ENCODE results near the gene STX12. TPM values are rescaled to one million over a fixed set of nuclear protein-coding genes. Genes with fewer than 3 reads are reported as not detected.

The STX12 gene
- total RNA-seq = 121 TPM

GRCh38 chr1:27772932-27773825 lies at the start of gene STX12:
TSS of gene STX12 (plus strand) at chr1:27773219. CDS start at chr1:27773308, 89 bp downstream.

GRCh38 chr1:27725374-27726172 lies 47.4 kb upstream of the STX12 start, which contains the start of gene FAM76A:
TSS of gene FAM76A (plus strand) at chr1:27725961. CDS start at chr1:27726081, 120 bp downstream.

GRCh38 chr1:27830621-27831440 lies 57.8 kb downstream of the STX12 start, which contains the start of gene PPP1R8:
TSS of gene PPP1R8 (plus strand) at chr1:27830782. CDS start at chr1:27830836, 54 bp downstream.

GRCh38 chr1:27872059-27872801 lies 99.2 kb downstream of the STX12 start, which contains the start of gene THEMIS2:
TSS of gene THEMIS2 (plus strand) at chr1:27872544. CDS start at chr1:27872572, 28 bp downstream.

Small RNA genes lying within 50 kb of the gene (small RNA-seq; reads per million reads assigned to genes)
- gene AL020997.2 (ENCODE audit: low replicate concordance) (not detected), gene RNU6-1245P (ENCODE audit: low replicate concordance) (not detected), gene SCARNA1 (ENCODE audit: low replicate concordance) (11.8 reads per million, percentile 91 among the genes with 10 or more reads in this experiment)

Other genes starting within 250 kb of the STX12 start
- 27.2 TPM for gene AHDC1, start 169.1 kb upstream of the STX12 start, total RNA-seq
- 0.31 TPM for gene FGR, start 138.0 kb upstream of the STX12 start, total RNA-seq
- gene IFI6, start 101.0 kb upstream of the STX12 start, total RNA-seq = 23.2 TPM
- gene FAM76A, start 47.3 kb upstream of the STX12 start, total RNA-seq = 10.3 TPM
- gene PPP1R8, start 57.6 kb downstream of the STX12 start, total RNA-seq = 48.5 TPM
- gene THEMIS2, start 99.3 kb downstream of the STX12 start, total RNA-seq = 2.8 TPM
- gene RPA2, start 141.4 kb downstream of the STX12 start, total RNA-seq = 62.3 TPM
- not detected for gene SMPDL3B, start 161.8 kb downstream of the STX12 start, total RNA-seq
- gene XKR8, start 186.8 kb downstream of the STX12 start, total RNA-seq = 4.7 TPM